Ishikawa (cell line): Measurements from ENCODE around the gene HOXA2.

ENCODE experiments used
- CEBPB ChIP-seq: IDR thresholded peaks from 2 replicates; pipeline ENCODE4 v1.6.1; 2012
- CREB1 ChIP-seq: IDR thresholded peaks from 2 replicates; pipeline ENCODE4 v1.6.1; 2012; ENCODE audit warnings: low read depth
- EGR1 ChIP-seq: IDR thresholded peaks from 2 replicates; pipeline ENCODE4 v1.6.1; 2012
- EP300 ChIP-seq: IDR thresholded peaks from 2 replicates; pipeline ENCODE4 v1.6.1; 2012; ENCODE audit warnings: borderline replicate concordance
- FOXM1 ChIP-seq: IDR thresholded peaks from 2 replicates; pipeline ENCODE4 v1.6.1; 2012; ENCODE audit warnings: low read depth, borderline replicate concordance
- NFIC ChIP-seq: IDR thresholded peaks from 2 replicates; pipeline ENCODE4 v1.6.1; 2012
- RAD21 ChIP-seq: IDR thresholded peaks from 2 replicates; pipeline ENCODE4 v1.6.1; 2012; ENCODE audit warnings: low read depth
- TAF1 ChIP-seq: IDR thresholded peaks from 2 replicates; pipeline ENCODE4 v1.6.1; 2012; ENCODE audit warnings: low read depth, mild to moderate bottlenecking
- TCF12 ChIP-seq: IDR thresholded peaks from 2 replicates; pipeline ENCODE4 v1.6.1; 2012; ENCODE audit warnings: low read depth
- TEAD4 ChIP-seq: IDR thresholded peaks from 2 replicates; pipeline ENCODE4 v1.6.1; 2012
- YY1 ChIP-seq: IDR thresholded peaks from 2 replicates; pipeline ENCODE4 v1.6.1; 2012; ENCODE audit warnings: low read depth
- ZBTB7A ChIP-seq: IDR thresholded peaks from 2 replicates; pipeline ENCODE4 v1.6.1; 2012; ENCODE audit warnings: low read depth
- TF ChIP-seq, protein P1 (sequence below): IDR thresholded peaks from 2 replicates; pipeline ENCODE4 v1.6.1; 2012; ENCODE audit warnings: low read depth, mild to moderate bottlenecking
- TF ChIP-seq, protein P2 (sequence below): IDR thresholded peaks from 2 replicates; pipeline ENCODE4 v1.6.1; 2012
- TF ChIP-seq, protein P3 (sequence below): IDR thresholded peaks from 2 replicates; pipeline ENCODE4 v1.6.1; 2012

The HOXA2 gene

DNA sequence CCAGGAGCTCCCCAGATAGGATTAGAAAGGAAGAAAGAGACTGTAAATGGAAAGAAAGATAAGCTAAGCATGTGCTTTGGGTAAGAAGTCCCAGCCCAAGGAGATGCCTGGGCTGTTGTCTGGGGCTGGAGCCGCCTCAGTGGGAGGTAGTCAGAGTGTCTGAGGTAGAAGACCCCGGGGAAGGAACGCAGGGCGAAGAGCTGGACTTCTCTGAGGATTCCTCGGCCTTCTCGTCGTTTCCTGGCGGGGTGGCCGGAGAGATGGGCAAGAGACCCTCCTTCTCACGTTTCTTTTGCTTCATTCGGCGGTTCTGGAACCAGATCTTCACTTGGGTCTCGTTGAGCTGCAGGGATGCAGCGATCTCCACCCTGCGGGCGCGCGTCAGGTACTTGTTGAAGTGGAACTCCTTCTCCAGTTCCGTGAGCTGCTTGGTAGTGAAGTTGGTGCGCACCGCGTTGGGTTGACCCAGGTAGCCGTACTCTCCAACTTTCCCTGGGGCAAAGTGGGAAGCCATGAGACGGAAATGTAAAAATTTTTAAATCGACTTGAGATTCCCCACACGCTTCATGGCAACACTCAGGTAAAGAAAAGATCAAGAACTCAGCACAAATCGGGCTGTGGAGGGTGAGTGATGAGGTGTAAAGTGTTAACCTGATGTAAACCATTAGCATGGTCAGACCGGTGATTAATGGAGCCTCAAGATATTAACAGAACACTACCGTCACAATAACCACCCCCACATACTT is 8.0 kb downstream of the HOXA2 start:
- TF ChIP-seq CREB1 (no peak), NFIC (no peak), FOXM1 (no peak), RAD21 (no peak), TAF1 (no peak), CEBPB (no peak), TEAD4 (no peak), EP300 (no peak), YY1 (no peak), TCF12 (no peak), ZBTB7A (no peak), EGR1 (no peak)
- TF ChIP-seq, protein P1, sequence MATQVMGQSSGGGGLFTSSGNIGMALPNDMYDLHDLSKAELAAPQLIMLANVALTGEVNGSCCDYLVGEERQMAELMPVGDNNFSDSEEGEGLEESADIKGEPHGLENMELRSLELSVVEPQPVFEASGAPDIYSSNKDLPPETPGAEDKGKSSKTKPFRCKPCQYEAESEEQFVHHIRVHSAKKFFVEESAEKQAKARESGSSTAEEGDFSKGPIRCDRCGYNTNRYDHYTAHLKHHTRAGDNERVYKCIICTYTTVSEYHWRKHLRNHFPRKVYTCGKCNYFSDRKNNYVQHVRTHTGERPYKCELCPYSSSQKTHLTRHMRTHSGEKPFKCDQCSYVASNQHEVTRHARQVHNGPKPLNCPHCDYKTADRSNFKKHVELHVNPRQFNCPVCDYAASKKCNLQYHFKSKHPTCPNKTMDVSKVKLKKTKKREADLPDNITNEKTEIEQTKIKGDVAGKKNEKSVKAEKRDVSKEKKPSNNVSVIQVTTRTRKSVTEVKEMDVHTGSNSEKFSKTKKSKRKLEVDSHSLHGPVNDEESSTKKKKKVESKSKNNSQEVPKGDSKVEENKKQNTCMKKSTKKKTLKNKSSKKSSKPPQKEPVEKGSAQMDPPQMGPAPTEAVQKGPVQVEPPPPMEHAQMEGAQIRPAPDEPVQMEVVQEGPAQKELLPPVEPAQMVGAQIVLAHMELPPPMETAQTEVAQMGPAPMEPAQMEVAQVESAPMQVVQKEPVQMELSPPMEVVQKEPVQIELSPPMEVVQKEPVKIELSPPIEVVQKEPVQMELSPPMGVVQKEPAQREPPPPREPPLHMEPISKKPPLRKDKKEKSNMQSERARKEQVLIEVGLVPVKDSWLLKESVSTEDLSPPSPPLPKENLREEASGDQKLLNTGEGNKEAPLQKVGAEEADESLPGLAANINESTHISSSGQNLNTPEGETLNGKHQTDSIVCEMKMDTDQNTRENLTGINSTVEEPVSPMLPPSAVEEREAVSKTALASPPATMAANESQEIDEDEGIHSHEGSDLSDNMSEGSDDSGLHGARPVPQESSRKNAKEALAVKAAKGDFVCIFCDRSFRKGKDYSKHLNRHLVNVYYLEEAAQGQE: no peak
- TF ChIP-seq, protein P2, sequence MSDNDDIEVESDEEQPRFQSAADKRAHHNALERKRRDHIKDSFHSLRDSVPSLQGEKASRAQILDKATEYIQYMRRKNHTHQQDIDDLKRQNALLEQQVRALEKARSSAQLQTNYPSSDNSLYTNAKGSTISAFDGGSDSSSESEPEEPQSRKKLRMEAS: no peak

DNA sequence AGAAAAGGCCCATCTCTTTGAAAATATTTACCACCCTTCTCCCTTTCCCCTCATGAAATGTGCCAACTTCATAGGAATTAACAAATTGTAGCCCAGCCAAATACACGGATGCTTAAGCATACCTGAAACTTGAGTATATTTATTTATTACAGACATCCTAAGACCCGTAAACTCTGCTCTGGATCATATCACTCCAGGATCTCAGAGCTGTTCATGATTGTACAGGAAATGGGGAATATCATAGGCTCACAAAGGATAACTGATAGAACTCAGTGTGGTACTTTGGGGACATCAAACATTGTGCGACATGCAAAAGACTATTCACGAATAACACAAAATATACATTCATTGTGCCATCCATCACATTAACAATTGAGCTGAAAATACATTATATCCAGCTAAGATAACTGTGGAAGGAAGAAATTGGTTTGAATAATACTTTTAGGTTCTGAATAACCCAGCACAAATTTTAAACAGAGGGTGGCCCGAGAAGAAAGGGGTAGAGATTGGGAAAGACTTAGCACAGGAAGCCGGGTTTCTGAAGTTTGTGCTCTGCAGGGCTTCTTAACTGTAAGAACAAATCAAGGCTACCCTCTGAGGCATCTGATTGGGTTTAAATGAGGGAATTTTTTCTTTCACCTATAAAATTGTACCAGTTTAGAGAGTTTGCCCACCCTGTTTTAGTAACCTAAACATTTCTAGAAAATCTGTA is 9.1 kb downstream of the HOXA2 start:
- TF ChIP-seq, protein P1: no peak
- TF ChIP-seq YY1: no peak
- no peak for TF ChIP-seq TCF12
- no peak for TF ChIP-seq EGR1
- no peak for TF ChIP-seq FOXM1
- TF ChIP-seq TAF1: no peak
- TF ChIP-seq, protein P3, sequence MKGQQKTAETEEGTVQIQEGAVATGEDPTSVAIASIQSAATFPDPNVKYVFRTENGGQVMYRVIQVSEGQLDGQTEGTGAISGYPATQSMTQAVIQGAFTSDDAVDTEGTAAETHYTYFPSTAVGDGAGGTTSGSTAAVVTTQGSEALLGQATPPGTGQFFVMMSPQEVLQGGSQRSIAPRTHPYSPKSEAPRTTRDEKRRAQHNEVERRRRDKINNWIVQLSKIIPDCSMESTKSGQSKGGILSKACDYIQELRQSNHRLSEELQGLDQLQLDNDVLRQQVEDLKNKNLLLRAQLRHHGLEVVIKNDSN: no peak
- no peak for TF ChIP-seq EP300
- no peak for TF ChIP-seq CREB1
- TF ChIP-seq CEBPB: no peak
- TF ChIP-seq TEAD4: no peak
- TF ChIP-seq, protein P2: no peak
- TF ChIP-seq RAD21: no peak
- no peak for TF ChIP-seq ZBTB7A

DNA sequence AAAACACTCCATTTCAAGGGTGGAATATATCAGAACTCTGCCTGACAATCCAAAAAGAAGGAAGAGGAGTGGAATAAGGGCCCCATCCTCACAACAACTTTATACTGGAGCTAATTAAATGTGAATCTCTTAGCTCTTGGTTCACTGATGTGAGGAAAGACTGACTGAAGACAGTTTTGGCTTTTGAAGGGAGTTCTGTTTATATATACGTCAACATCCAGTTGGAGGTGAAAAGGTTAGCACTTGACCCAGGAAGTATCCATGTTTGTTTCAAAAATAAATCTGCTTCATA is 9.7 kb downstream of the HOXA2 start:
- TF ChIP-seq, protein P2: no peak
- TF ChIP-seq YY1: no peak
- no peak for TF ChIP-seq TCF12
- TF ChIP-seq TEAD4: no peak
- TF ChIP-seq FOXM1: no peak
- TF ChIP-seq CEBPB: no peak
- no peak for TF ChIP-seq RAD21
- TF ChIP-seq EGR1: no peak
- TF ChIP-seq EP300: no peak
- TF ChIP-seq, protein P3: no peak
- TF ChIP-seq, protein P1: no peak
- no peak for TF ChIP-seq TAF1
- TF ChIP-seq NFIC: no peak
- TF ChIP-seq CREB1: no peak
- no peak for TF ChIP-seq ZBTB7A
